OCI-LY3 (cell line): ENCODE data around the gene ITIH5.

Experiments
- CTCF ChIP-seq: fragments of 200-600, 300-600 bp; sonication (generic); IDR thresholded peaks from 2 replicates; pipeline ENCODE4 v1.5.1; 2014; ENCODE audit warnings: antibody characterized with exemption, low read length, low read depth
- EZH2phosphoT487 ChIP-seq: fragments of 200-600 bp; shearing (Covaris generic); IDR thresholded peaks from 2 replicates; pipeline ENCODE4 v1.6.1; 2018; ENCODE audit warnings: antibody characterized with exemption, mixed run types, low read depth

GRCh38 chr10:7526017-7526400 is 140.8 kb downstream of the ITIH5 start:
- no peak for TF ChIP-seq CTCF
- no peak for TF ChIP-seq EZH2phosphoT487
